Psoas muscle (tissue), 8 donors: ENCODE measurements around the gene PI4KA. TPM values are rescaled to one million over a fixed set of nuclear protein-coding genes. Genes with fewer than 3 reads are reported as not detected.
"Not testable (repeated sequence)": the region's sequence is repeated elsewhere in the genome, so short reads cannot be mapped to it uniquely, and the experiment has no call there.

Experiments used
- ATAC-seq, 4 donors: fragments of 200-7000 bp; cut with Tn5 transposase; one replicate each; pipeline ENCODE4 v1.9.1; 2020; ENCODE audit warnings: moderate library complexity in 3 of 4, mild to moderate bottlenecking in 2 of 4
- DNase-seq, 2 donors: peaks; one replicate each; pipeline ENCODE4 v3.0.0-alpha.2; 2020
- H3K27ac ChIP-seq: fragments of 200-600 bp; one replicate; pipeline ENCODE4 v1.8.0; 2022
- H3K27me3 ChIP-seq, 3 donors: fragments of 200-600 bp in 1 of 3; one replicate each; pipeline versions ENCODE4 v1.6.1 to v1.8.0; 2013 to 2022; ENCODE audit warnings: low read length in 2 of 3, mild to moderate bottlenecking in 2 of 3, moderate library complexity in 1 of 3; ENCODE audit not compliant: insufficient read depth in 3 of 3
- H3K36me3 ChIP-seq, 2 donors: fragments of 200-600 bp in 1 of 2; one replicate each; pipeline versions ENCODE4 v1.6.1 to v1.8.0; 2013 to 2022; ENCODE audit warnings: low read depth in 1 of 2, mild to moderate bottlenecking in 1 of 2, moderate library complexity in 1 of 2; ENCODE audit not compliant: insufficient read depth in 1 of 2
- H3K4me1 ChIP-seq: fragments of 200-600 bp; one replicate; pipeline ENCODE4 v1.8.0; 2022
- H3K4me3 ChIP-seq: fragments of 200-600 bp; one replicate; pipeline ENCODE4 v1.8.0; 2022; ENCODE audit warnings: mild to moderate bottlenecking
- H3K9me3 ChIP-seq: fragments of 200-600 bp; one replicate; pipeline ENCODE4 v1.8.0; 2022
- WGBS, 3 donors: extraction: QIAGEN DNeasy Blood & Tissue Kit; methylation state at CpG; one replicate each; pipeline versions ENCODE4 v1.1.6 to v1.1.7; 2013; 5-methylcytosine and 5-hydroxymethylcytosine counted together
- intact Hi-C, 2 donors: fragments of 100-400 bp; cut with DNase I; formaldehyde crosslinking; loops; one replicate each; pipeline versions ENCODE4 v1.11.0 to v1.14.2; 2022
- polyA plus RNA-seq, 3 donors: library from polyadenylated mRNA; stranded (reverse); fragments of 200-250 nt; gene quantifications; one replicate each; pipeline ENCODE4 v1.2.3, GENCODE V29; 2013
- total RNA-seq, 4 donors: library from RNA; stranded (reverse); fragmentation: NEBNext Ultra II Directional in 2 of 4; extraction: Animal tissue kit (Norgen Biotek cat#: 25700) in 2 of 4; gene quantifications; one replicate each; pipeline versions ENCODE4 v1.2.1 to v1.2.4, GENCODE V29; 2021 to 2023
- TF ChIP-seq, protein P1 (sequence below): fragments of 200-600 bp; IDR thresholded peaks from one replicate; pipeline ENCODE4 v1.8.0; 2022; ENCODE audit warnings: antibody characterized with exemption
- donor health status: healthy with polysubstance abuse.
- donor health status: DM: no; HTN: no; CAD: no; lungs with moderate emphysema.
- donor health status: Bipolar disorder and iron deficiency.
- donor health status: healthy.
- donor health status: DM: yes; HTN: yes; CAD: no.
- donor health status: DM: no; HTN: no; CAD: no.
- donor health status: DM: no; HTN: no; CAD: no.
- donor health status: DM: yes; HTN: yes; CAD: no.

The PI4KA gene
- total and polyA plus RNA-seq, 7 donors: 22.7 to 52.6 (median 41.0) TPM

DNA sequence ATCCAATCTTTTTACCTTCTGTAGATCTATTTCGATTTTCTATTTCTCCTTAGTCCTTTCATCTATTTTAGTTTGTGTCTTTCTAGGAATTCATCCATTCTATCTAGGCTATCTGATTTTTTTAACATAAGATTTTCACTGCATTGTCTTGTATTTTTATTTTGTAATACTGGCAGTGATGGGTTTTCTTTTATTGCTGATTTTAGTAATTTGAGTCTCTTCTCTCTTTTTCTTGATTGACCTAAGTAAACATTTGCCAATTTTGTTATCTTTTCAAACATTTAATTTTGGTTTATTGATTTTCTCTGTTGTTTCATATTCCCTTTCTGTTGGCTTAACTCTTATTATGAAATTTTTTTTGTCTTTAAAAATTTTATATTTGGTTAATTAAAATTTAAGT is 192.1 kb downstream of the PI4KA start:
- WGBS, 3 donors: 72 to 85% (median 85%) methylated on average over 1 of the region's 1 CpG
- Histone ChIP-seq H3K36me3 (no peaks in the 10 kb centered on the region), H3K4me3 (no peak overlapping the region), H3K4me1 (no peaks in the 10 kb centered on the region), H3K27ac (no peak overlapping the region), H3K9me3 (no peaks in the 10 kb centered on the region), H3K27me3 (peaks cover 0 to 16% (median 3%) of the 10 kb centered on the region in 3 donors)
- intact Hi-C loops: no loop called here
- TF ChIP-seq, protein P1, sequence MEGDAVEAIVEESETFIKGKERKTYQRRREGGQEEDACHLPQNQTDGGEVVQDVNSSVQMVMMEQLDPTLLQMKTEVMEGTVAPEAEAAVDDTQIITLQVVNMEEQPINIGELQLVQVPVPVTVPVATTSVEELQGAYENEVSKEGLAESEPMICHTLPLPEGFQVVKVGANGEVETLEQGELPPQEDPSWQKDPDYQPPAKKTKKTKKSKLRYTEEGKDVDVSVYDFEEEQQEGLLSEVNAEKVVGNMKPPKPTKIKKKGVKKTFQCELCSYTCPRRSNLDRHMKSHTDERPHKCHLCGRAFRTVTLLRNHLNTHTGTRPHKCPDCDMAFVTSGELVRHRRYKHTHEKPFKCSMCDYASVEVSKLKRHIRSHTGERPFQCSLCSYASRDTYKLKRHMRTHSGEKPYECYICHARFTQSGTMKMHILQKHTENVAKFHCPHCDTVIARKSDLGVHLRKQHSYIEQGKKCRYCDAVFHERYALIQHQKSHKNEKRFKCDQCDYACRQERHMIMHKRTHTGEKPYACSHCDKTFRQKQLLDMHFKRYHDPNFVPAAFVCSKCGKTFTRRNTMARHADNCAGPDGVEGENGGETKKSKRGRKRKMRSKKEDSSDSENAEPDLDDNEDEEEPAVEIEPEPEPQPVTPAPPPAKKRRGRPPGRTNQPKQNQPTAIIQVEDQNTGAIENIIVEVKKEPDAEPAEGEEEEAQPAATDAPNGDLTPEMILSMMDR: no peak
- ATAC-seq (no peak), DNase-seq (no peak)

DNA sequence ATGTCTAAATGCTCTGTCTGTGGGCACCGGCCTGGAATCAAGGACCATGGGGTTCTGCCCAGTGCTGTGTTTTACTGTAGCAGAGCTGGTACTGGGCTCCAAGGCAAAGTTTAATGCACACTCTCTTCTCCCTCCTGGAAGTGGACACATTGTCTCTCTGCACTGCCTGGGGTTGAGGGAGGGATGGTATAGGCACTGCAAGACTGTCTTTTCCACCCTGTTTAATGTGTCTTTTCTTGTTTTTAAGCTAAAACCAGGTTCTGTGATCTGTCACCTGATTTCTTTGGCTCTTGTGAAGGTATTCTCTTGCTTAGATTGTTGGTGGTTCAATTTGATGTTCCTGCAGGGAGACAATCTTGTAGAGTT is 194.0 kb downstream of the PI4KA start:
- Histone ChIP-seq H3K36me3 (no peaks in the 10 kb centered on the region), H3K4me1 (no peaks in the 10 kb centered on the region), H3K27me3 (peaks cover 0 to 5% (median 3%) of the 10 kb centered on the region in 3 donors), H3K27ac (no peak overlapping the region), H3K4me3 (no peak overlapping the region), H3K9me3 (no peaks in the 10 kb centered on the region)
- no peak for DNase-seq
- TF ChIP-seq, protein P1: no peak
- WGBS, 3 donors: 91 to 100% (median 95%) methylated on average over 1 of the region's 1 CpG
- no peak for ATAC-seq
- intact Hi-C loops: no loop called here

DNA sequence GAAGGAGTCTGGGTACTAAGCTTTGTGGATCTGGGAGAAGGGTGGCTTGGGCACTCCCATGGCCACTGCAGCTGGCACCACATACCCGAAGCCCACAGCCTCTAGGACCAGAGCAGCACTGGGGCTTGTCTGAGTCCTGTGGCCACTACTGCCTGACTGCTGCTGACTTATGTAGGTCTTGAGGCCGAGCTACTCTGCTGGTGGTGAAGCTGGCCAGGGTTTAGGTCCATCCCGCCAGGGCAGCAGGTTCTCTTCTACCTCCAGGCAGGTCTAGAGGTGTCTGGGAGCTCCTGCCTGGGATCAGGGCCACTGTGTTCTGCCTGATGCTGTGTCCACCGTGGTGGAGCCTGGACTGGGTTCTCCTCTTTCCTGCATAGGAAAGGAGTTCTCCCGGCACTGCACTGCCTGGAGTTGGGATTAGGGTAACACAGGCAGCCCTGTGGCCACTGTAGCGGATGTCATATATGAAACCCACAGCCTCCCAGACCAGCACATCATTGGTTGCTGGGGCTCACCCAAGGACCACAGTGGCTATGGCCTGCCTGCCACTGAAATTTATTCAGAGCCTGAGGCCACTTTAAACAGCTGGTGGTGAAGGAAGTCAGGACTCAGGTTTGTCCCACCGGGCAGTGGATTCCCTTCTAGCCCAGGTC is 194.5 kb downstream of the PI4KA start:
- Histone ChIP-seq H3K9me3 (no peaks in the 10 kb centered on the region), H3K27ac (no peak overlapping the region), H3K4me1 (no peaks in the 10 kb centered on the region), H3K4me3 (no peak overlapping the region), H3K27me3 (peaks cover 0 to 5% (median 3%) of the 10 kb centered on the region in 3 donors), H3K36me3 (no peaks in the 10 kb centered on the region)
- TF ChIP-seq, protein P1: no peak
- no peak for DNase-seq
- intact Hi-C loops: no loop called here
- 82 to 86% (median 85%) methylated on average over 7 of the region's 7 CpGs for WGBS, 3 donors
- no peak for ATAC-seq

DNA sequence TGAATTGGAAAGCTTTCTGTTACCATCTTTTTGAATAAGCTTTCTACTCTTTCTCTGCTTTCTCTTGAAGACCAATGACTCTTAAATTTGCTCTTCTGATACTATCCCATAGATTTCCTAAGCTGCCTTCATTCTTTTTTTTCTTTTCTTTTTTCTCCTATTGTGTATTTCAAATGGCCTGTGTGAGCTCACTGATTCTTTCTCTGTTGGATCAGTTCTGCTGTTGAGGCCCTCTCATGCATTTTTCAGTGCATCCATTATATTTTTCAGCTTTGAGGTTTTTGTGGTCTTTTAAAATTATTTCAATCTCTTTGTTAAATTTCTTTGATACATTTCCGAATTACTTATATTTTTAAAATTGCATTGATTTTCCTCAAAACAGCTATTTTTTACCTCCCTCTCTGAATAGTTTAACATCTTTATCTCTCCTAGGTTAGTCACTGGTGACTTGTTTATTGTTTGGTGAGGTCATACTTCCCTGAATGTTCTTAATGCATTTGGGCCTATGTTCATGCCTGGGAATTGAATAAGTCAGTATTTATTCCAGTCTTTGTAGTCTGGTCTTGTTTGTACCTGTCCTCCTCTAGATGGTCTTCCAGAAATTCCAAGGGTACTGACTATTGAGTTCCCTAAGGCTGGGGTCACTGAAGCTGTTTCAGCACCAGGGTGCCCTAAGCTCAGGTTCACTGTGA is 195.3 kb downstream of the PI4KA start:
- WGBS, 3 donors: 89 to 99% (median 98%) methylated on average over 1 of the region's 1 CpG
- Histone ChIP-seq H3K27ac (no peak overlapping the region), H3K36me3 (no peaks in the 10 kb centered on the region), H3K9me3 (no peaks in the 10 kb centered on the region), H3K27me3 (peaks cover 0 to 5% (median 3%) of the 10 kb centered on the region in 3 donors), H3K4me1 (no peaks in the 10 kb centered on the region), H3K4me3 (no peak overlapping the region)
- intact Hi-C loops: no loop called here
- ATAC-seq: no peak
- no peak for DNase-seq
- TF ChIP-seq, protein P1: no peak

DNA sequence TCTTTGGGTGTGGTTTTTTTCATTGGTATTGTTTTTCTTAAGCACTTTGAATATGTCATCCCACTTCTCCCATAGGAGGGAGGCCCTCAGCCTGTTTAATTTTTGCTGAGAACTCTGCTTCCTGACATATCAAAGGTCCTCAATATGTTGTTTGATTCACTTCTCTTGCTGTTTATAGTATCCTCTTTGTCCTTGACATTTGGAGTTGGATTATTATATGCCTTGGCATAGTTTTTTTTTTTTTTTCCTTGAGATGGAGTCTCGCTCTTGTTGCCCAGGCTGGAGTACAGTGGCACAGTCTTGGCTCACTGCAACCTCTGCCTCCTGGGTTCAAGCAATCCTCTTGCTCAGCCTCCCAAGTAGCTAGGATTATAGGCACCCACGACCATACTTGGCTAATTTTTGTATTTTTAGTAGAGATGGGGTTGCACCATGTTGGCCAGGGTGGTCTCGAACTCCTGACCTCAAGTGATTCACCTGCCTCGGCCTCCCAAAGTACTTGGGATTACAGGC is 196.0 kb downstream of the PI4KA start:
- H3K4me1 ChIP-seq, H3K4me3 ChIP-seq, H3K27me3 ChIP-seq, H3K9me3 ChIP-seq, H3K36me3 ChIP-seq, H3K27ac ChIP-seq, DNase-seq, ATAC-seq, intact Hi-C loops: not testable (repeated sequence)
- 75 to 77% (median 76%) methylated on average over 4 of the region's 4 CpGs for WGBS, 3 donors
